HG02642 (cell line): ENCODE results near the gene VPS26B.
"Not testable (repeated sequence)": the region's sequence is repeated elsewhere in the genome, so short reads cannot be mapped to it uniquely, and the experiment has no call there.

Source experiments
- ATAC-seq: cut with Tn5 transposase; IDR thresholded peaks from one replicate; pipeline ENCODE4 v1.9.1; 2021; ENCODE audit warnings: mild to moderate bottlenecking; ENCODE audit not compliant: unreplicated experiment, poor library complexity

Gene VPS26B

DNA sequence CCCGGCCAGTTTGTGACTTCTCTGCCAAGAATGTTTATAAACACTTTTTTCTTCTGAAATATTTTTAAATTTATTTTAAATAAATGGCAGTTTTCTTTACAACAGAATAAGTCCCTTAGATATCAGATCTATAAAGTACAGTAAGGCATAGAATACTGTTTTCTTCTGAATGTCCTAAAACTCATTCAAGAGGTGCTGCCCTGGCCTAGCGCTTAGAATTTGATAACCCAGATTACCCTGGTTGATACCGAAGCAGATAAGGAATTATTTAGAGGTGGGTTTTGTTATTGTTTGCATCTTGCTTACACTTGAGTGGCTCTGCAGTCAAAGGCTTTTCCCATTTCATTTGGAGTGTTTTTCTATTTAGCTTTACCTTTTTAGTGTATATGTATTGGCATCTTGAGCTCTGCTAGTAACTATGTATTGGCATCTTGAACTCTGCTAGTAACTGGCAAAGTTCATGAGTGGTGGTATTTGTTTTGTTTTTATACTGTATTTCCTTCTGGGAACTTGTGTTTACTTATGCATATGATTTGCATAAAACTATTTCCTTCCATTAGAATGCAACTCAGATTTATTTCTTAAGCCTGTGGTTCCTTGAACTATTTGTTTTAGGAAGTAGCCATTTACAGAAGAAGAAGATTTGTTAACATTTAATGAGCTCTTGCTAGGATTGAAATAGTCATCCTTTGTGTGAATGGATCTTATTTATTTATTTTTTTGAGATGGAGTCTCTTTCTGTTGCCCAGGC is 30.1 kb downstream of the VPS26B start:
- ATAC-seq = no peak

DNA sequence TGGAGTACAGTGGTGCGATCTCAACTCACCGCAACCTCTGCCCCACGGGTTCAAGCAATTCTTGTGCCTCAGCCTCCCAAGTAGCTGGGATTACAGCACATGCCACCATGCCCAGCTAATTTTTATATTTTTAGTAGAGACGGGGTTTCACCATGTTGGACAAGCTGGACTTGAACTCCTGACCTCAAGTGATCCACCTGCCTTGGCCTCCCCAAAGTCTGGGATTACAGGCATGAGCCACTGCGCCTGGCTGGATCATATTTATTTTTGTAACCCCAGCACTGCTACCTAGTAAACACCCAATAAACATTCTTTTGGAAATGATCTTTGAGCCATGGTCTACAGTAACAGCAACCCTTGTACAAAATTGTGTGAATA is 30.7 kb downstream of the VPS26B start:
- ATAC-seq = not testable (repeated sequence)

DNA sequence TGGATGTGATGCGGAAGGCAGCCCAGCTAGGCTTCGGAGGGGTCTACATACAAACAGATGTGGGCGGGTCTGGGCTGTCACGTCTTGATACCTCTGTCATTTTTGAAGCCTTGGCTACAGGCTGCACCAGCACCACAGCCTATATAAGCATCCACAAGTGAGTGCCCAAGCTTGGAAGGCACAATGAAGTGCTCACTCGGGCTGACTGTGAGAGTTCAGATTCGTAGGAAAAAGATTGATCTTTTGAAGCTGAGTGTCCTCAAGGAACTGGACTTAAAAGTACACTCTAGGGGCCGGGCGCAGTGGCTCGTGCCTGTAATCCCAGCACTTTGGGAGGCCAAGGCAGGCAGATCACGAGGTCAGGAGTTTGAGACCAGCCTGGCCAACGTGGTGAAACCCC is 32.6 kb downstream of the VPS26B start:
- no peak for ATAC-seq

DNA sequence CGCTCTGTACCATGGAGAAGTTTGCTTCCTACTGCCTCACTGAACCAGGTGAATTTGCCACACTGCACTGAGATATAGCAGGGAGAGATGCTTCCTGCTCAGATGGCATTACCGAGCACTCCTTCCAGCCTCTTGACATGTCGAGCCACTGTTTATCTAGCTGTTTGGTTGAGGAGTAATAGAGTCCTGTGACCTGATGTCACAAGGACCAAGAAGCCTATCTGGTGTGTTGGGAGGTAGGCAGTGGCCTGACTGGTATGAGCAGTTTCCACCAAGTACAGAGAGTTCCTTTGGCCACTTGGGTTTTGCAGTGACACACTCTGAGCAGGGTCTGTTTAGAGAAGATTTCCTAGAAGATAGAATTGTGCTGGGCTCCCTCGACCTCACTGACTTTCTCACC is 34.1 kb downstream of the VPS26B start:
- ATAC-seq = no peak

DNA sequence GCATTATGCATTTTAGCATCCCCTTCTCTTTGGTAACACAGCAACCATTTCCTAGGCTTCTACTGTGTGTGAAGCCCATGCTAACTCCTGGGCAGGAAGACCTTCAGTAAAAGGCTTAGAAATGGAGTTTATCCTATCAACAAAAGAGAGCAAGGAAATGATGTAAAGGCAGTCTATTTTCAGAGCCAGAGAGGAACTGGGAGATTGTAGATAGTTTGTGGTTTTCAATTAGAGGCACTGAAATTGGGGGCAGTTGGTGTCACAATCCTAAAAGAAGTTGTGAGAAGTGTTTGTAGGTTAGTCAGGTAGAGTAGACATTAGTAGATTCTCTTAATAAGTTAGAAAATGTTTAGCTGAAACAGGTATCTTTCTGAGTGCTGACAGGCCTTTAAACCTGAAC is 36.0 kb downstream of the VPS26B start:
- no peak for ATAC-seq

DNA sequence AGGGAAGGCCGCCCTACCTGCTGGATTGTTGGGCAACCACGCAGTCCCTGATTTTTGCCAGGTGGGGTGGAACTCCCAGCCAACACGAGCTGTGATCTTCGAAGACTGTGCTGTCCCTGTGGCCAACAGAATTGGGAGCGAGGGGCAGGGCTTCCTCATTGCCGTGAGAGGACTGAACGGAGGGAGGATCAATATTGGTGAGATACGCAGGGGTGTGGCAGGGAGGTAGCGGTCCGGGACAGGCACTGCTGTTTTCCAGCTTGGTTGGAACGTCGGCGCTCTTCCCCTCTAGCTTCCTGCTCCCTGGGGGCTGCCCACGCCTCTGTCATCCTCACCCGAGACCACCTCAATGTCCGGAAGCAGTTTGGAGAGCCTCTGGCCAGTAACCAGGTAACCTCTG is 36.5 kb downstream of the VPS26B start:
- ATAC-seq = no peak

DNA sequence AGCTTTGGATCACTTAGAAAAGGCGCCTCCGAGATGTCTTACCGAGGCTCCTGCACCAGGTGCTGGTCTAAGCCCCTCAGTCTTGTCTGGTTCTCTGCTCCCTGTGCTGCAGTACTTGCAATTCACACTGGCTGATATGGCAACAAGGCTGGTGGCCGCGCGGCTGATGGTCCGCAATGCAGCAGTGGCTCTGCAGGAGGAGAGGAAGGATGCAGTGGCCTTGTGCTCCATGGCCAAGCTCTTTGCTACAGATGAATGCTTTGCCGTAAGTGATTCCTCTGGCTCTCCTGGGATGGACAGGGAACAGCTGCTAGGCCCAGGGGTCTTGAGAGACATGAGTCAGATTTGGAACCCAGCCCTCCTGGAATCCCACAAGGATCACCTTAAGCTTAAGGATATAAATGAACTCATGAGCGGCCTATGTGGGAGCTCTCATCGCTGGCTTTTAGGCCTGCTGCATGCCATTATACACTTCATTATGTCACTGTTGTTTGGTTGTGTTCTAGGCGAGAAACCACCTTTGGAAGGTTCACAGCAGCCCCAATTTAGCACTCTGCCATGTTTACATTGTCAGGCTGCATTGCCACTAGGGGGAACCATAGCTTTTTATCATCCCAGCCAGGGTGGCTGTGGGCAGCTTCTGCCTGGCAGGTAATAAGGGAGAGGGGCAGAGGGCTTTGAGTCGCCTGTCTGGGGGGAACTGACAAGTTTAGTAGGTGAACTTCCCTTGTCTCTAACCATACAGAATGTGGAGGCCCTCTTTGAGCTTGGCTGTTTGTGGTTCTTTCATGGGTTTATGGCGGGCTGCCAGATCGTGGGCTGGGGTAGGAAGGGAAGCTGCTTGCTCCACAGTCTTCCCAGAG is 37.4 kb downstream of the VPS26B start:
- ATAC-seq = no peak

DNA sequence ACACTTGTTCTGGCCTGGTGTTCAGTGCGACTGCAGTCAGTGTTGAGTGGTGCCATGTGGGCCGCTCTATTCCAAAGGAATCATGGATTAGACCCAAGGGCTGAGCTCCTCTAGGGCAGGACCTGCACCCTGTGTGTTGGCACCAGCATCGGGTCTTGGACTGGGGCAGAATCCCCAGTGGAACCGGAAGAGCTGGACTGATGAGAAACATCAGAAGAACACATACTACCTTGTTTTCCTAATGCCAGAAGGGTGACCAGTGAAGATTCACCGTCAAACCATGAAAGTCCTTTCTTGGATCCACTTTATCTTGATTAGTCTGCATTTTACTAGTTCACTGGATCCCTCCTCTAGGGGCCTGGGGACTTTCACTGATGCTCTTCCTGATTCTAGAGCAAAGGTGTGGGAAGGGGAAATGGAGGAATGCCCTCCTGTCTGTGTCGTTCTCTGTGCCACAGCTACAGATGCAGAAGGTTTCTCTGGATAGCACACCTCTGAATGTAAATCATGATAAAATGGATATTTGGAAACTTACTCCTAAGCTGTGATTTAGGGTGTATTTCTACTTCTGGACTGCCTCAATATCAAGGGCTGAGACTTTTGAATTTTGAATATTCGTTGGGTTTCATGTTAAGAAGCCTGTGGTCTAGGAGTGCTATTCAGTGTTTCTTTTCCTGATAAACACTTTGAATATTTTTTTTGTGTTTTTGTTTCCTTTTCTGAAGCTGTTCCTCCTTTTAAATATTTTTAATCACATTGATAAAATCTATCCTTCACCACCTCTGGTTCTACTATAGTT is 40.7 kb downstream of the VPS26B start:
- ATAC-seq = no peak

DNA sequence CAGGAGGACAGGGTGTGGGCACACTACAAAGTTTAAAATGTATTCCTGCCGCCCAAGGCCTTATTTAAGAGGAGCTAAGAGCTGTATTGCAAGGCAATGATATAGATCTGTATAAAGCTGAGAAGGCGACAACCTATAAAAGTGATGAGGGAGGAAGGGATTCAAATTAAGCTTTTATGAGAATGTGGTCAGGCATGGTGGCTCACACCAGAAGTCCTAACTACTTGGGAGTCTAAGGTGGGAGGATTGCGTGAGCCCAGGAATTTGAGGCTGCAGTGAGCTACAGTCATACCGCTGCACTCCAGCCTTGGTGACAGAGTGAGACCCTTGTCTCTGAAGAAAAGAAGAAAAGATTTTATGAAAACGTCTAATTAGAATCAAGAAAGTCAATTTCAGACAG is 42.0 kb downstream of the VPS26B start:
- no peak for ATAC-seq

DNA sequence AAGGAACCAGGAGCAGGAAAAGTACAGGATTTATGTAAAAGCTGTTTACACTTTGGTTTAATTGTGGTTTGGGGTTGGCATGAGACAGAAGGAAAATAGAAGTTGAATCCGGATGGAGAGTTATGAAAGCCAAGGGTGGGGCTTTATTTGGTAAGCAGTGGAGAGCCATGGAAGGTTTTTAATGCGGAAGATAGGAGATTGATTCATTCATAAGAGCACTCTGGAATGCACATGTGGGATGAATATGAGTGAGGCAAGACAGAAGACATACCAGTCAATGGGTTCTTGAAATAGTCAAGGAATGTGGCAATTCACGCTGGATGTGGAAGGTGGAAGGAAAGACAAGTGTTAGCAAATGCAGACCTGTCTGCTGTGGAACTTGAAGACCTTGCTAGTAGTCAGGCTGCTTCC is 42.4 kb downstream of the VPS26B start:
- ATAC-seq = no peak

DNA sequence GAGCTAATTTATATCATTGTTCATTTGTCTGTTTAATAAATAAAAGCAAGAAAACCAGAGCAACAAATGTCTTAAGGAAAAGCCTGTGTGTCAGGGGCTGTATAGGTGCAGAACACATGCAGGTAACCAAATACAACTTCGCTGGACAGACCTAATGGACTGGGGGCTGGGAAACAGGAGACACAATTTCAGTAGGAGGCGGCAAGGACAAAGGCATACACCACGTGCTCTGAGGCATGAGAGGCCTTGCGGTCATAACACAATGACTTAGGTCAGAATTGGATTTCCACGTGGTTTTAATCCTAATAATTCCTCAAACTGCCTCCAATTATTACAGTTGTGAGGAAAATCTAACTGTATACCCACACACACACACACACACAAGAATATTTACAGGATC is 43.0 kb downstream of the VPS26B start:
- no peak for ATAC-seq

DNA sequence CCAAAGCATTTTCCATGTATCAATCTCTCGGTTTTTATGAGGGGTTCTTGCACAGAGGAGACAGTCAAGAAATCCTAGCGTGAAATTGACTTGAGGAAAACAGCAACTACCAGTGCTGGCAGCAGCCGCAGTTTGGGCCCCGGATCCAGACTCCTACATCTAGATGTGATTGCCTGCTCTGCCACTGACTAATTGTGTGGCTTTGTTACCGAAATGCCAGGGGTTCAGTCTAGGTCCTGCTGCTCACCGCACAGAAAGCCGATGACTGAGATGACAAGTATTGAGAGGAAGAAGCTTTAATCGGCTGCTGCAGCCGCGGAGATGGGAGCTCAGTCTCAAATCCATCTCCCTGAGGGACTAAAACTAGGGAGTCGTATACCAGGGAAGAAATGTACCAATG is 43.5 kb downstream of the VPS26B start:
- no peak for ATAC-seq

DNA sequence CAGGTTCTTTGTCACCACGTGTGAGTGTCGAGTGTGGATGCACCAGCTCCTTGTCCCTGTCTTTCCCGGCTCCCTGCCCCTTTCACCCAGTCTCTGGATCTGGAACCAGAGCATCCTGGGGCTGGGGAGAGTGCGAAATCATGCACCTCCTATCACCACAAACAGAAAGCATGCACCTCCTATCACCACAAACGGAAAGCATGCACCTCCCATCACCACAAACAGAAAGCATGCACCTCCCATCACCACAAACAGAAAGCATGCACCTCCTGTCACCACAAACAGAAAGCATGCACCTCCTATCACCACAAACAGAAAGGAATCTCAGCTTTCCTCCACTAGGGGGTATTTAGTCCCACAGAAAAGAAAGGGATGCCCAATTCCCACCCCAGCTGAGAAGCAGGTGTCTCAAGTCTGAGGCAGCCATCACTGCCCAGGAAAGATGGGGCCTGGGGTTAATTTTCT is 45.8 kb downstream of the VPS26B start:
- no peak for ATAC-seq

DNA sequence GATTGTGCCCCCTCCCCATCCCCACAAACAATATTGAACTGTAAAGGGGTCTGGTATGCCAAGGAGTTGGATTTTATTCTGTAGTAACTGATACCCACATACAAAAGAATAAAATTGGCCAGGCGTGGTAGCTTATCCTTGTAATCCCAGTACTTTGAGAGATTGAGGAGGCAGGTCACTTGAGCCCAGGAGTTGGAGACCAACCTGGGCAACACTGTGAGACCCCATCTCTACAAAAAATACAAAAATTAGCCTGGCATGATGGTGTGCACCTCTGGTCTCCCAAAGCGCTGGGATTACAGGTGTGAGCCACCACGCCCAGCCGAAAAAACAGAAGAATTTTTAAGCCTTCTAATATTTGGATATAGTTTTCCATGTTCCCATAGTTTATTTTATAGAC is 47.5 kb downstream of the VPS26B start:
- ATAC-seq = no peak

DNA sequence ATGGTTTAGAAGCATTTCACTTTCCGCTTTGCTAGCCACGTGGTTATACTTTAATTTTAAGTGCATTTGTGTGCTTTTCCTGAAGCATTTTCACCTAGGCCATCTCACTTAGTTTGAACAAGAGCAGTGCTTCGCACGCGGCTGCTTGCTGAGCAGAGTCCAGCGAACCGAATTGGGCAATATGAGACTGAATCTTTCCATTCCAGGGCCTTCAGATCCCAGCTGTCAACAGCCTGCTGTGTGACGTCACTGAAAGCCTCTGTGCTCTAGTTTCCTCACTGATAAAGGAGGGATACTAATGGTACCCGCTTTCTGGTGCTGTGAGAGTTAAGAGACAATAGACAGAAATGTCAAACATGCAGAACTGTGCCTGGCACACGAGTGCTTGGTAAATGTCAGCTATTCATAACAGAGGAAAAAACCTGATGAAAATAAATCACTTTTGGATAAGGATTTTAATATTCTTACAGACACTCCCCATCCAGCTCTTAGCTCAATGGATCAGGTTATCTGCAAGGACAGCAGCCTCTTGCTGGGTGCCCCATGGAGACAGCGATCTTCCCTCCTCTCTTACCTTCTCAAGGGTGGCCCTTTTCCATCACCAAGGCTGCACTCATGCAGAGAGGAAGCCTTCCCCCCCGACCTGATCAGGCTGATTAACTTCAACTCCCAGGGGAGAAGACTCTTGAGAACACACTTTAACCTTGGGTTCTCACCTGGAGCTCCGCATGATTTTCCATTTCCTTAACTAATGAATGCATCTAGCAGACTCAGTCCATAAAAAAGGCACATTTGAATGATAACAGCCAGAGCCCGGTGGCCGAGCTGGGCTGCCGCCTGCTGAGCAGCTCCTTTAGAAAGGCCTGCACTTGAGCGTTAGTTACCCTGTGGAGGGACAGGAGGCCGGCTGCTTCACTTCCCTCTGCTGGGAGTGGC is 48.2 kb downstream of the VPS26B start:
- no peak for ATAC-seq

DNA sequence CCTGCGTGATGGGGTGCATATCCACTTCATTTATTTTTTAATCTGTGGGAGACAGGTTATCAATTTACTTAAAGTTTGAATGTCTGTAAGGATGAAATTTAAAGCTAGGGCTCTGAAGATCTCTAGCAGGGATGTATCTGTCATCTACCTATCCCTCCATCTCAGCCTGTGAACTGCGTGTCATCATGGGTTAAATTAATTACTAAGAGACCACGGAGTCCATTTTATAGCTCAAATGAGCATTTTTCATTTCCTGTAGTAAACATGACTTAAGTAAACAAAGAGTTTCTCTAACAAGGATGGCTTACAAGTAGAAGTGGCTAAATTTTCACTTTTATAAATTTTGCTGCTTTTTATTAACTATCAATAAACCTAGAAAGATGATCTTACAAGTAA is 48.8 kb downstream of the VPS26B start:
- ATAC-seq = no peak

DNA sequence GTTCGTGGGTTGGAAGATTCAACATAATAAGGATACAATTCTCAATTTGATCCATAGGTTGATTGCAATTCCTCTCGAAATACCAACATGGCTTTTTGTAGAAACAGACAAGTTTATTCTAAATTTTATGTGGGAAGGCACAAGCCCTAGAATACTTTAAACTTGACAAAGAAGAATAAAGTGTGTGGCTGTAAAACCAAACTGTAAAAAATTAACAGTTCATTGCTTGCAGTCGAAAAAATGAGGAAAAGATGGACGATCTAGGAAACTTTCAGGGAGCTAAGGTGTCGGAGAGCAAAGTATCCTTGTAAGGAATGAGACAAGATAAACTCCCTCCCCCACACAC is 50.7 kb downstream of the VPS26B start:
- no peak for ATAC-seq

DNA sequence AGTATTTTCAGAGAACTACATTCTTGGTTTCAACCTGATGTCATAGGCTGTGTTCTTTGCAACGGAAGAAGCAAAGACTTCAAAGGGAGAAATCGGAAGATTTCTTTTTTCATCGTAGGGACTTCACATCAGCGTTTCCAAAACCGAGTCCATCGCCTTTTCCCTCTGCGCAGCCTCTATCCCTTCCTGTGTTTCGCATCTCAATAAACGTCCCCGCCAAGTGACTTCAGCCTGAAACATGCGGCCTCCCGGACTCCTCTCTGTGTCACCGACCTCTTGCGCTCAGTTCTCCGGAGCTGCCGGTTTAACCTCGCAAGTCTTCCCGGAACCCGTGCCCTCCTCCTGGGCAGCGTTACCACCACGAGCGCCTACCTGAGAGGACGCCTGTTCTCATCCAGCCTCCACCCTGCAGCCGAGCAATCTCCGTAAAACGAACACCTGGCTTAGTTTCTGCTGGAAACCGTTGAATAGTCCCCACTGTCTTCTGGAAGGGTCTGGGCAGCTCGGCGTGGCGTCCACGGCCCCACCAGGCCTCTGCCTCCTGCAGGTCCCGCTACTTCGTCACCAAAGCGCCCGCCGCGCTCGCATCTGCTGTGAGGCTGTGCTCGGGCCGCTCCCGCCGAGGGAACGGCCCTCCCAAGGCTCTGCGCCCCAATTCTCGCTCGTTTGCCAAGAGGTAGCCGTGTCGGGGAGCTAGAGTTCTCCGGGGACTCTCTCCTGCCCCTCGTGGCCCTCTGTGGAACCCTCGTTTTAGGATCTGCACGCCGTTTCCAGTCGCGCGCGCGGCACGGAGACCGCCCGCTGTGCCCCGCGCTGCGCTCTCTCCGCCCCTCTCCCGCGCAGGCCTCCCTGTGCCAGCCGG is 51.3 kb downstream of the VPS26B start, which contains the start of gene GLB1L3:
Gene GLB1L3 (plus strand): TSS at position 846 of the 862 bp plus-strand sequence. CDS start 362 bp downstream, outside the sequence.
- peak; percentile 84 for ATAC-seq
